Measurements from ENCODE around the gene CIRBP.

DNA sequence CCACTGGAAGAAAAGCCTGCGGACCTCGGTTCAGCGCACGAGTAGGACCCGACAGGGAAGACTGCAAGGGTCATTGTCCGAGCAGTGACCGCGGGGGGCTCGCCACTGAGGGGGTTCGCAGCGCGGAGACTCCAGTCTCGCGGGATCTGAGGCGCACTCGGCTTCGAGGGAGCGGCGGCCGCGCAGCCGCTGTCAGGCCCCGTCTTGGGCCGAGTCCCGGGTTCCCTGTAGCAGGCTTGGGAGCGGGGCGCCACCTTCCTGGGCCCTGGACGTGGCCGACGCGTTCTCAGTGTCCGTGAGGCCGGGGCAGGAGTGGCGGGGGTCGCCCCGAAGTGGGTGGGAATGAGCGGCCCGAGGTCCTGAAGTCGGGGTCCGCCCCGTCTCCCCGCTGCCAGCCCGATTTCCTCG is 5.7 kb downstream of the CIRBP start:
- TF ChIP-seq POLR2A (IDR thresholded peaks at IDR 0.05; ENCODE audit: low read length) = no peak
- no peak for TF ChIP-seq GATA1 (IDR thresholded peaks at IDR 0.05; ENCODE audit: low read depth, low read length)
